Head of caudate nucleus (tissue), 42 donors: ENCODE measurements around the gene EFCAB7.

Experiments
- DNase-seq, 42 donors: peaks; one replicate each; pipeline versions ENCODE4 v3.0.0 to v3.0.0-alpha.2; 2020 to 2021; ENCODE audit warnings: mixed read lengths in 7 of 42
- intact Hi-C: fragments of 100-400 bp; cut with DNase I; formaldehyde crosslinking; loops from one replicate; pipeline ENCODE4 v1.15.0; 2022

EFCAB7 gene

GRCh38 chr1:63522891-63523728, at the start of gene EFCAB7, which contains the start of gene ITGB3BP:
Gene EFCAB7, plus strand, starts transcription at chr1:63523525. Its CDS starts 2,048 bp downstream, at chr1:63525573.
Gene ITGB3BP, minus strand, starts transcription at chr1:63523225. Its CDS starts 92 bp downstream, at chr1:63523133.
- intact Hi-C loops: no loop called here
- DNase-seq: peak; percentile 77 to 93 (median 86)

GRCh38 chr1:63475761-63476160, 47.6 kb upstream of the EFCAB7 start:
- DNase-seq: no peak
- intact Hi-C loops: no loop called here

GRCh38 chr1:63480057-63480456, 43.3 kb upstream of the EFCAB7 start:
- intact Hi-C loops: no loop called here
- no peak for DNase-seq

GRCh38 chr1:63486629-63487028, 36.7 kb upstream of the EFCAB7 start:
- DNase-seq: no peak
- intact Hi-C loops: no loop called here

- DNase-seq: no peak
- intact Hi-C loops: no loop called here
Measured at GRCh38 chr1:63487336-63488065, 35.8 kb upstream of the EFCAB7 start.

- DNase-seq: no peak
- intact Hi-C loops: no loop called here
Measured at GRCh38 chr1:63497577-63497976, 25.7 kb upstream of the EFCAB7 start.

GRCh38 chr1:63498106-63498505, 25.2 kb upstream of the EFCAB7 start:
- intact Hi-C loops: no loop called here
- no peak for DNase-seq

- no peak for DNase-seq
- intact Hi-C loops: no loop called here
Measured at GRCh38 chr1:63501256-63501655, 22.1 kb upstream of the EFCAB7 start.

- no peak for DNase-seq
- intact Hi-C loops: no loop called here
Measured at GRCh38 chr1:63506782-63507181, 16.5 kb upstream of the EFCAB7 start.

GRCh38 chr1:63509718-63510117, 13.6 kb upstream of the EFCAB7 start:
- intact Hi-C loops: no loop called here

GRCh38 chr1:63512584-63512983, 10.7 kb upstream of the EFCAB7 start:
- intact Hi-C loops: no loop called here
- no peak for DNase-seq

More at GRCh38 chr1:63509718-63510117, 13.6 kb upstream of the EFCAB7 start:
- DNase-seq: no peak

- intact Hi-C loops: no loop called here
- DNase-seq: no peak
Measured at GRCh38 chr1:63516629-63517028, 6.7 kb upstream of the EFCAB7 start.

- intact Hi-C loops: no loop called here
- peak in 13 of 42 donors; percentile 3 to 45 (median 10) for DNase-seq
Measured at GRCh38 chr1:63523738-63524137, 413 bp downstream of the EFCAB7 start.

GRCh38 chr1:63524201-63524600, 876 bp downstream of the EFCAB7 start:
- no peak for DNase-seq
- intact Hi-C loops: no loop called here

GRCh38 chr1:63532727-63533126, 9.4 kb downstream of the EFCAB7 start:
- no peak for DNase-seq
- intact Hi-C loops: no loop called here

- DNase-seq: no peak
- intact Hi-C loops: no loop called here
Measured at GRCh38 chr1:63533931-63534330, 10.6 kb downstream of the EFCAB7 start.

GRCh38 chr1:63534406-63534805, 11.1 kb downstream of the EFCAB7 start:
- intact Hi-C loops: no loop called here

GRCh38 chr1:63537006-63537405, 13.7 kb downstream of the EFCAB7 start:
- intact Hi-C loops: no loop called here
- no peak for DNase-seq

More at GRCh38 chr1:63534406-63534805, 11.1 kb downstream of the EFCAB7 start:
- DNase-seq: no peak

GRCh38 chr1:63537940-63538339, 14.6 kb downstream of the EFCAB7 start:
- intact Hi-C loops: no loop called here
- no peak for DNase-seq

- intact Hi-C loops: no loop called here
Measured at GRCh38 chr1:63545780-63546179, 22.5 kb downstream of the EFCAB7 start.

More at GRCh38 chr1:63545780-63546179, 22.5 kb downstream of the EFCAB7 start:
- DNase-seq: no peak
